IPS DF 19.7 (cell line): Measurements from ENCODE around the gene SLC13A5.
A peak's percentile ranks its signal among the peaks of the same experiment; 100 is the strongest.
"Not testable (repeated sequence)": the region's sequence is repeated elsewhere in the genome, so short reads cannot be mapped to it uniquely, and the experiment has no call there.

ENCODE experiments used
- DNase-seq: peaks from one replicate; pipeline ENCODE4 v3.0.0-alpha.2; 2013; ENCODE audit warnings: low read depth, low spot score

SLC13A5 gene

DNA sequence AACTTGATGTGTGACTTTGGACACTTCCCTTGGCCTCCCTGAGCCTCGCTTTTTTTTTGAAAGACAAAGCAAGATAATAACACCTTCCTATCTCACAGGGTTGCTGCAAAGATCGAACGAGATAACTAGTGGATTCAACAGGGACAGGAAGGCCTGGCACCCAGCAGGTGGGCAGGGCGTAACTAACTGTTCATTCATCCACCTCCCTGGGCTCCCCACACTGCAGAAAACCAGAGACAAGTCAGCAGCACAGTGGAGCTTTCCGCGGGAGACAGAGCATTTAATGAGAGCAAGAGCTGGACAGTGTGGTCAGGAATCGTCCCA is 28.7 kb downstream of the SLC13A5 start:
- DNase-seq = no peak

DNA sequence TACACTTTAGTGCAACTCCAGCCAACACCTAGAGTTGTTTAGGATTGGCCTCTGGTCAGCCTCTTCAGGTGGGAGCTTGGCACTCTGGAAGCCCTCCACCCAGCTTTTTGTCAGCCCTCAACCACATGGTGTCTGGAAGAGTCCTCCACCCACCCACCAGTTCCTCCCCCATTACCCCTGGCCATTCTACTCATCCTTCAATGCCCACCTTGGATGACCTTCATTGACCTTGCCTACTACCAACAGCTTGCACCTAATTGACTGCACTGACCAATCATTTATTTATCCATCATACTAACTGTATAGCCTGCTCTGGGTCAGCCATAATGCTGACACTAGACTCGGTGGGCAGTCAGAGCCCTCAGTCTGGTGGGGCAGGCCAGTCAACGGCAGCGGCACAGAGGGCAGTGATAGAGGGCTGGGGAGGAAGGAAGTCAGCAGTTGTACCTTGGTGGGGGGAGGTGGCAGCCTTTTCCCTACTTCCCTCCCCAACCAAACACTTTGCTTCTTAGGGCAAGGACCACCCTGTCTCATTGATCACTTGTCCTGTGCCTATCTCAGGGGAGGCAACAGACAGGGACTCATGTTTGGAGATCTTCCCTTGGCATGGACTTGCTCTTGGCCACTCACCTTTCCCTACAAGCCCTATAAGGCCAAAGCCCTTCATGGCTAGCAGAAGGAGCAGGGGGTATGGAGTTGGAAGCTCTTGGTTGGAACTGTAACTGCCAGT is 29.3 kb downstream of the SLC13A5 start:
- DNase-seq = no peak

DNA sequence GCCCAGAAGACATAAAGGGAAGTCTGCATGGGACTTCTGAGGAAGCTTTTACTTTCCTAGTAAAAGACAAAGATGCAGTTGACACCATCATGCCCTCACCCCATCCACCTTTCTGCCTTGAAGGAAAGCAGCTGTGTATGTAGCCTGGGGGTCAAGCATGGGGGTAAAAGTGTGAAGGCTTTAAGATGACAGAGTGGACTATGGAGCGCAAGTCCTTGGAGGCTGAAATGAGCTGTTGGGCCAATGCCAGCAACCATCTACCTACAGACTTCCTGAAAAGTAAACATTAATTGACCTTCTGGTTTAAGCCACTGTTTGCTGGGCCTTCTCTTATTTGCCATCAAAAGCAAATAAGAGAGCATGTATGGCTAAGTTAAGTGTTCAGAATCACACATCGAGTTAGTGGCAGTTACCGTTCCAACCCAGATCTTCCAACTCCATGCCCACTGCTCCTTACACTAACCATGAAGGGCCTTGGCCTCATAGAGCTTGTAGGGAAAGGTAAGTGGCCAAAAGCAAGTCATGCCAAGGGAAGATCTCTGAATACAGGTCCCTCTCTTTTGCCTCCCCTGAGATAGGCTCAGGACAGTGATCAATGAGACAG is 30.0 kb downstream of the SLC13A5 start:
- no peak for DNase-seq

DNA sequence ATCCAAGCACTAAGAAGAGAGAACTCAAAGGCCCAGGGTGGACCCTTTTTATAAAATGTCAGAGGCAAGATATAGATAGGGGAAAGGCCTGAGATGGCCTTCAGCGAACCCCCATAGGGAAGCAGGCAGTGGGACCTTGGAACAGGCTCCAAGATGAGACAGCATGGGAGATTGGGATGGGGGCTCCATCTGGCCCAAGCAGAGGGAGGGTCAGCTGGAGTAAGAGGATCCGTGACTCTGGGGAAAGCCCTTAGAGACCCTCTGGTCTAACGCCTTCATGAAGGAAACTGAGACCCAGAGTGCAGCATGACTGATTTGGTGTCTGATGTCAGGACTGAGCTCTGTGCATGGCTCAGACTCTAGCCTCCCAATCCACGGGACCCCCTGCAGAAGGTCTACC is 30.8 kb downstream of the SLC13A5 start:
- no peak for DNase-seq

DNA sequence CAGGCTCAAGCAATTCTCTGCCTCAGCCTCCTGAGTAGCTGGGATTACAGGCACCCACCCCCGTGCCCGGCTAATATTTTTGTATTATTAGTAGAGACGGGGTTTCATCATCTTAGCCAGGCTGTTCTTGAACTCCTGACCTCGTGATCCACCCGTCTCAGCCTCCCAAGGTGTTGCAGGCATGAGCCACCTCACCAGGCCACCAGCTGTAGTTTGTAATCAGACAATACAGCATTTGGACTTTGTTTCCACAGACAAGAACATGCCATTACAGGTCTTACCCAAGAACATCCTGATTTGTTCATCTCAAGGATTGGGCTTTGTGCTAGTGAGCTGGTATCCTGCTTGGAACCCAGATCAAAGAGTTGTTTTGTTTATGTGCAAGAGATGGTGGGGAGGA is 31.5 kb downstream of the SLC13A5 start:
- no peak for DNase-seq

DNA sequence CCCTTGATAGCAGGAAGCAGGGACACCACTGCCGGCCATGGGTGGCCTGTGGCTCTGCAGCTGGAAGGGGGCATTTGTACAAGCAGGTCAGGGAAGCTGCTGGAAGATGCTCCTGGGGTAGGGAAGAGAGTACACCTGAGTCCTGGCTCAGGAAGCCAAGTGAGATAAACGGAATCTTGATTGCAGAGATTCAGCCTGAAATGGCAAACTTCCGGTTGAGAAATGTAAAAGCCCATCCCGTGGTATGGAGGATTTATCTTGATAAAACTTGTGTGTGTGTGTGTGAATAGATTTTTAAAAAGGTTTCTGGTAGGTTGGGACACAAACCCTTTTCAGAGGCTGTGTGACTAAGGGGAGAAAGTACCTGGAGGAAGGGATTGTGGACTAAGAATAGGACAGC is 32.0 kb downstream of the SLC13A5 start:
- no peak for DNase-seq

DNA sequence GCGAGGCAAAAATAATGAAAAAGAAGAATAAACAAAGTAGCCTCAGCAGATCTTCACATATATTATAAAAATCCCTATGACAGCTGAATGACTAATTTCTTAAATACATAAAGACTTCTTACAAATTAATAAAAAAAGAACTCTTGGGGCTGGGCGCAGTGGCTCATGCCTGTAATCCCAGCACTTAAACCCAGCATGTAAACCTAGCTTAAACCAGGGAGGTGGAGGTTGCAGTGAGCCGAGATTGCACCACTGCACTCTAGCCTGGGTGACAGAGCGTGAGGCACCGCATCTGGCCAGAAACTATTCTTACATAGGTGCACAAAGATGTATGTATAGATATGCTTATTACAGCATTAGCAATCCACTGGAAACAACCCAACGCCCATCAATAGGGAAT is 33.9 kb downstream of the SLC13A5 start:
- DNase-seq = no peak

DNA sequence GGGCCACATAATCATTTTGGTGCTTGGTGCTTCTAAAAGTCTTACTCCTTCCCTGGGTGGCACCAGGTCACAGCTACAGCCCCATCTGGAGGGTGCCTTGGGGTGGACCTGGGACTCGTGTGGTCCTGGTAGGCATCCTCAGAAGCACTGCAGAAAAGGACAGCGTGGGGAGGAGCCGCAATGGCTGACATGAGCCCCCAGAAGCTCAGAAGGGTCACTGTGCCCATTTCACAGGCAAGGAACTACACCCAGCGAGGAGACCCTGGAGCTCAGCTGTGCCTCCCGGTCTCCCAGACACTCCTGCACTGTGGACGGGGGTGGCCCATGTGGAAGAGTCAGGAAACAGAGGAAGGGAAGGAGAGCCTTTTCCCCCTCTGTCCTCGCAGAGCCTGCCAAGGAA is 35.2 kb downstream of the SLC13A5 start:
- no peak for DNase-seq

DNA sequence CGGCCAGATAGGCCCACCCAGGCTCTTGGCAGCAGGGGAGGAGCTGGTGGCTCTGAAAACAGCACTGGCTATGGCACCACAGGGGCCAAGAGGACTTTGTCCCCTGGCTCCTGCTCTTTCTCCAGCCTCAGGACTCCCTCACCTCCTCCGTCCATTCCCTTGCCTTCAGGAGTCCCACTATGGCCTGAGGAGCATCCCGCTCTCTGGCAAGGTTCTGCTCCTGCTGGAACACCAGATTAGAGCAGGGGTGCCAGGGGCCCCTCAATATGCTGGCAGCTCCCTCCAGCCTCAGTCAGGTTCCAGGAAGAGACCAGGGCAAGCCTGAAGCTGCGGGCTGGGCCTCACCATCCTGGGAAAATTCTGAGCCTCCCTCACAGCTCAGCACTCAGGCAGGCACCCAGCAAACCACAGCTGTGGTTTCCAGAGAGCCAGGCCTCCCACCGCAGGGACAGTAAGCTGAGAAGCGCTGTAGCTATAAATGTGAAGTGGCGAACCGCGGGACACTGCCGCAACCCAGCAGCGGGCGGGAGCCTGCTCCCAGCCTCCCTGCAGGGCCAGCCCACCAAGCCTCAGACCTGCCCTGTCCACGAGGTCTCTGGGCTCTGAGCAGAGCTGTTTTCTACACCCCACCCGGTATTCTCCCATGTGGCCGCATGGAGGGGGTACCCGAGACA is 35.9 kb downstream of the SLC13A5 start:
- no peak for DNase-seq

DNA sequence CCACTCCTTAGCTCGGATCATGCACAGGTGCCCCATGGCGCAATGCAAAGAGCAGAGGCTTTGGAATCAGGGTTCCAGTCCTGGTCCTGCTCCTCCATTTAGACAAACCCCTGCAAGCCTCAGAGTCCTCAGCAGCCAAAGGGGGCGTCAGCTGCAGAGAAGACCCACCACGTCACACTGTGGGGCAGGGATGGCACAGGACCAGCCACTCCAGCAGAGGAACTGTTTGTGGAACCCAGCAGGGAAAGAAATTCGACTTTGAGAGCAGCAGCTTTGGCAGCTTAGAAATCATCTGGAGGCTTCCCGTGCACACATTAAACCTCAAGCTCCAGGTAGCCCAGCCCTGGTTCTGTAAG is 36.4 kb downstream of the SLC13A5 start:
- no peak for DNase-seq

DNA sequence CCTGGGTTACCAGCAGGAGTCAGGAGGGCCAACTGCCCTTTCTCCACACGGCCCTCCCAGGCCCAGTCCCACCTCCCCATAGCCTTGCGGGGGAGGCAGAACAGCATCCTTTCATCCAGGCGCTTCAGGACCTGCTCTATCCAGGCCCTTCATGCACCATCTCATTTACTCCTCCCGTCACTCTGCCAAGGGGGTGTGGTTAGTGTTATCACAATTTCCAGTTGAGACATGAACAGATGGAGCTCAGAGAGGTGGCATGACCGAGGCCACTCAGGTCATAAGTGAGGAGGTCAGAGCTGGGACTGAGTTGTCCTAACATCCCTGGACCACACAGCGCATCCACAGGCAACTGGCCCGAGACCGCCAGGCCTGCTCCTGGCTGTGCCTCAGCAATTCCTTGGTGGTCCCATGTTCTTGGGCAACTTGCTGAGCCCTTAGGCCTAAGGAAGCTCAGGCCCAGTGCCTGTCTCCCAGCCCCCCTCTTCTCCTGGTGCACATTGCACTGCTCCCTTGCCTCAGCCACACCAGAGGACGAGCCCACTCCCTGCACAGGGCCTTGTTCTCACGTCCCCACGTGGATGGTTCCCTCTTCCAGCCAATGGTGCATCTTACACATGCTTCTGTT is 37.9 kb downstream of the SLC13A5 start:
- DNase-seq = no peak

DNA sequence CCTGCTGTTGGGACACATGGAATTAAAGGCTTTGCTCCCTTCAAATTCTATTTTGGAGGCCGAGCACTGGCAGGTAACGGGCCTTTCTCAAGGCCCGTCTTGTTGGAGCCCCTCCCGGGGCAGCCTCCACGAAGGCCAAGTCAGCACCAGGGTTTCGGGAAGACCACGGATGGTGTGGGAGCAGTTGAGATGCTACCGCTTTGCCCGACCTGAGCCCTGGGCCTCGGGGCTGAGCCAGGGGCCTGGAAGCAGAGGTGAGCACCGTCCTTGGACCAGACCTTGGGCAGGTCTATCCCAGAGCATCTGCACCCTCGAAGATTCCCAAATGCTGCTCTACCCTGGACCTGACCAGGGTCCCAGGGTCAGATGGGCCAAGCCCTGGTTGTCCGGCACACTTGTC is 38.6 kb downstream of the SLC13A5 start:
- DNase-seq = no peak

DNA sequence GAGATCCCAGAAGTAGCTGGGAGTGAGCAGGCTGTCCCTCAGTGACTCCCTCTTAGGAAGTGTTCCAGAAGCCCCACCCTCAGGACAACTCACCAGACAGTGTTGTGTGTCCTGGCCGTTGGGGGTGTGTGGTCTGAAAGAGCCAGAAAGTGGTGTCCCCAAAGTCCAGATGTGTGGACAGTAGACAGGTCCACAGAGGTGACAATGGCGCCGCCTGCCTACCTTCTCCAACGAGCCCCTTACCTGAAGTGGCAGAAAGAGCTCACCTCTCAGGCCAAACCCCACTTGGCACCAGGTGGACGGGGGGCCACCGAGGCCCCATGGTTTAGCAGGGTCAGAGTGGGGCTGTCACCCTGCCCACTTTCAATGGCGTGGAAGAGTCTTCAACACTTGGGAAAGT is 41.7 kb downstream of the SLC13A5 start:
- DNase-seq = no peak

DNA sequence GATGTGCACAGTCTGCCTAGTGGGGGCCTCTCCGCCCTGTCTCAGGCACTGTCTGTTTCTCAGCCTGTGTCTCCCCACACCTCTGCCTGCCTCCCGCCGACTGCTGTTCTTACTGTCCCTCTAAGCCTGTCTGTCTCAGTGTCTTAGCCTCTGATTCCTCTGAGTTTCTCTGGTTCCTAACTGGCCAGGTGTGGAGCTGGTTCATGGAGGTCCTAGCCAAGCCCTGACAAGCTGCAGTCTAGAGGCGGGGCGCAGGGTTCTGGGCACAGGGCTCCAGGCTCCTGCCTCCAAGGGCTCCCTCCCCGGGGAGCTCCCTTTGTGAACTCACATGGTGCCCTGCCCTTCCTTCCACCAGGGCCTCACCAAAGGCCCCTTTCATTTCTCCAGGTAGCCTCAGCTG is 42.2 kb downstream of the SLC13A5 start:
- DNase-seq = no peak

DNA sequence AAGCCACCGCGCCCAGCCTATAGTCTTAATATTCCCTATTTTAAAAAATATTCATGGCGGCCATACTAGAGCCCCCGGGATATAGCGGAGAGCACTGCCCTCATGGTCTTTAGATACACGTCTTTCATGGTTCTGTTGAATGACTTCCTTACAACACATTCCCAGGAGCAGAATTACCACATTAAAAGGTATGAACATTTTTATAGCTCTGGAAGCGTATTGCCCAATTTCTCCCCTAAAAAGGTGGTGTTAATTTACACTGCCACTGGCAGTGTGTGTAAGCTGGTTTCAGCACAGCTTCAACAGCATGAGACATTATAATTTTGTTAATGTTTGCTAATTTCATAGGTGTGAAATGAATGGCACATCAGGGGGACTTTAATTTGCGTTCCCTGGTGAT is 42.6 kb downstream of the SLC13A5 start:
- DNase-seq = no peak

DNA sequence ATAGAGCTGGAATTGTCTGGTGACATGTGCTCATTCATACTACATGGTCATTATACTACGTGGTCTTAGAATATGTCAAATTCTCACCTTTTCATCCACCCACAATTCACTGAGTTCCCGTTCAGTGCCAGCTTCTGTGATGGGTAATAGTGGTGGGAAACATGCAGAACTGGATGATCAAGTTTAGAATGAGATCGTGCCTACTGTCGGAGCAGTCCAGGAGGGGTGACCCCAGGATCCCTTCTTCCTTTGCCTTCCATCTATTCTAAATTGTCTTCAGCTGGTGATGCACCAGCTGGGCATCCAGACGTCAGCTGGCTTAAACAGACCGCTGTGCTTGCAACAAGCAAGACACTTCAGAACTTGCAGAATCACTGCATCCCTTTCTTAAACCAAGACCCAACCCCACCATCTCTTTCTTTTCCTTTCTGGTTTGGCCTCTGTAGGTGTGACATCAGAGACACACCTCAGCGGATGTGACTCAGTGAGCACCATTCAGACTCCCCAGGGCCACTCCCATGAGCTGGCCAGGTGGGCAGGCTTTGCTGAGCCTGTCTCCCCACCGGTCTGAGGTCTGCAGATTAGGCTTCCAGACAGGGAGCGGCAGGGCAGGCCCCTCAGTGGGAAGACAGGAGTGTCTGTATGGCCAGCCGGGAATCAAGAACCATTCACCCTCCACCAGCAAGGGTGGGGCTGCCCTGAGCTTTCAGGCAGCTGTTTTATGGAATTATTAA is 43.5 kb downstream of the SLC13A5 start:
- DNase-seq = no peak

DNA sequence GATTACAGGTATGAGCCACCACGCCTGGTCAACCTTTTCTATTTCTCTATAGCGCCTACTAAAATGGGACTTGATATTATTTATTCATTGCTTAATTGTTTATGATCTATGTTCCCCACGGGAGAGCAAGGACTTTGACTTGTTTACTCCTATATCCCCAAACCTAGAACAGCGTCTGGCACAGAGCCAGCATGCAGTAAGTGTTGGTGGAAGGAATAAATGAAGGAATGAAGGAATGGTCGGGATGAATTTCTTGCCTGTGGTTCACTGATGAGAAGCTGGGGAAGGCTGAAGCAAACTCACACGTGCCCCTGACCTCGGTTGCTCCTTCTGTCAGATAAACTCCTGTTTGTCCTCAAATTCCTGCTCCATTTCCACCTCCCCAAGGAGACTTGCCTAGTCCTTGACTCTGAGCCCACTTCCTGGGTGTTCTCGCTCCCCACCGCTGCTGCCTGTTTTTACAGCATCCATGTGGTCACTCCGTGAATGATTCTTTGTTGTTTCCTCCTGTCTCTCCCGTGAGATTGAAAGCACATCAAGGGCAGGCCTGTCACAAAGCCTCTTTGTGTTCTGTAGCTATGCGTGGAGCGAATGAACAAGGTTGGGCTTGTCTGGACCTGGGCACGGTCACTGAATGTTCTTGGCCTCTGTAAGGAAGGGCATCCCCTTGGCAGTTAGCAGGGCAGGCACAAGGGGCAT is 44.3 kb downstream of the SLC13A5 start:
- no peak for DNase-seq

DNA sequence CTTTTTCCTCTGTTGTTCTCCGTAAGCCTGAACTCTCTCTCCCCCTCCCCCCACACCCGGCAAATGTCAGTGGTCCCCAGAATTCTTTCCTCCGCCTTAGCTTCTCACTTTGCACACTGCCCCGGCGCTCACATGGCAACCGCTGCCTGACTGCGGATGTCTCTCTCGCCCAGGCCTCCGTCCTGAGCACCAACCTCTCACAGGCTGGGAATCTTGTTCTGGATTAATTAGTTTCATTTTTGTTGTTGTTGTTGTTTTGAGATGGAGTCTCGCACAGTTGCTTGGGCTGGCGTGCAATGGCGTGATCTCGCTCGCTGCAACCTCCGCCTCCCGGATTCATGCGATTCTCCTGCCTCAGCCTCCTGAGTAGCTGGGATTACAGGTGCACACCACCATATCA is 45.0 kb downstream of the SLC13A5 start:
- no peak for DNase-seq

DNA sequence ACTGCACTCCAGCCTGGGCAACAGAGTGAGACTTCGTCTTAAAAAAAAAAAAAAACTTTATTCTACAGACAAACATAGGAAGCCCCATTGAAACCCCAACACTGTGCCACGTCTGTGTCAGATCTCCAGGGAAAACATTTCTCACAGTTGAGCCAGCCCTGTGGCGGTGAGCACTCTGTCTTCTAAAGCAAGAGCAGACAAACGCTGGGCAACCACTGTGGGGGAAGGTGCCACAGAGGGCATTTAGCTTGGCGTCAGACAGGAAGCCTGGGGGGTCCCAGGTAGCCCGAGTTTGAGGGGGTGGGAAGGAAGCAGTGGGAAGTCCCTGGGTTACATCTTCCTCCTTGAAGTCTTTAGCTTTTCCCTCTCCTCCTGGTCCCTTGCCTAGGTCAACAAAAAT is 45.7 kb downstream of the SLC13A5 start:
- no peak for DNase-seq

DNA sequence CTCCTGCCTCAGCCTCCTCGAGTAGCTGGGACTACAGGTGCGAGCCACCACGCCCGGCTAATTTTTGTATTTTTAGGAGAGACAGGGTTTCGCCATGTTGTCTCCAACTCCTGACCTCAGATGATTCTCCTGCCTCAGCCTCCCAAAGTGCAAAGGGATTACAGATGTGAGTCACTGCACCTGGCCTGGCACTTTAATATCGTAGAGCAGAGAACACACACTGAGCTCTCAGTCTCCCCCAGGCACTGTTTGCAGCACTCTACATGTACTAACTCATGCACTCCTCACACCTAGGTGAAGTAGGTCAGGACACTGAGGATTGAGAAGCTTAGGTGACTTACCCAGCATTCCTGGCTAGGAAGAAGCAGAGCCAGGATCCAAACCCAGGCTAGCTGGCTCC is 46.6 kb downstream of the SLC13A5 start:
- DNase-seq = no peak

DNA sequence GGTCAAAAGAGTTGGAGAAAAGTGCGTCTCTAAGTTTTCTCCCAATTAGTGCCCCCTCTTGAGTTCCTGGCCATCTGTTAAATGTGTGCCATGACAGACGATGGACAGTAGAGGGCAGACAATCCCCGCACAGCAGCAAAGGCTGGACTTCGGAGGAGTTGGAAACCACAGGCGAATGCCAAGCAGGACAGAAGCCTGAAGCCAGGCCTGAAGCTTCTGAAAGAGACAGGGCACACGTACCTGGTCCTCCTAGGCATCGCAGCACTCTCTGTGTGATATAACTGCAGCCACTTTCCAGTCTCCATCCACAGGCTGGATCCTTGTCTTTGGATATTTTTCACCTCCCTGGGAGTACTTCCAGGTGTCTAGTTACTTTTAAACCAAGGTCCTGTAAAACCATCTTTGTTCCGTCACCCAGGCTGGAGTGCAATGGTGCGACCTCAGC is 47.1 kb downstream of the SLC13A5 start:
- peak; percentile 63 for DNase-seq

DNA sequence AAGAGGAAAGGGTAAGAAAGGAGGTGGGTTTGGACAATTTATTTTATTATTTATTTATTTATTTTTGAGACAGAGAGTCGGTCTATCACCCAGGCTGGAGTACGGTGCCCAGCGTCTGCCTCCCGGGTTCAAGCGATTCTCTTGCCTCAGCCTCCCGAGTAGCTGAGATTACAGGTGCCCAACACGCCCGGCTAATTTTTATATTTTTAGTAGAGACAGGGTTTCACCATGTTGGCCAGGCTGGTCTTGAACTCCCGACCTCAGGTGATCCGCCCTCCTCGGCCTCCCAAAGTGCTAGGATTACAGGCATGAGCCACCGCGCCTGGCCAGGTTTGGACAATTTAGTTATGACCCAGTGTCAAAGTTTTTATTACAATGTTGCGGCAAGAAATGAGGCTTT is 50.0 kb downstream of the SLC13A5 start:
- not testable (repeated sequence) for DNase-seq
